Measurements from ENCODE around the gene TUBB3.
"Not testable (repeated sequence)": the region's sequence is repeated elsewhere in the genome, so short reads cannot be mapped to it uniquely, and the experiment has no call there.

TUBB3 gene

GRCh38 chr16:89922884-89923639, at the start of gene TUBB3:
Gene TUBB3, plus strand, starts transcription at chr16:89923342. Its CDS starts 60 bp downstream, at chr16:89923402.
- Histone ChIP-seq H3K9ac (ENCODE audit: low read length) (peak within 1 kb of the TSS; percentile 97), H3K9me3 (ENCODE audit: control insufficient read depth, low read length) (no peaks in the 10 kb centered on the region), H3K27me3 (replicated peaks; ENCODE audit: control insufficient read depth, insufficient read depth, low read length) (no peaks in the 10 kb centered on the region), H3K4me3 (ENCODE audit: low read length) (peak within 1 kb of the TSS; percentile 82), H3K36me3 (ENCODE audit: control insufficient read depth, insufficient read depth, low read length, severe bottlenecking) (no peaks in the 10 kb centered on the region), H3K4me1 (ENCODE audit: control insufficient read depth, insufficient read depth, low read length) (peaks cover 44% of the 10 kb centered on the region)
- DNase-seq (ENCODE audit: low read depth) = peak; percentile 93

- DNase-seq (ENCODE audit: low read depth) = peak; percentile 99
- Histone ChIP-seq H3K9ac (ENCODE audit: low read length) (peak overlapping the region; percentile 78), H3K36me3 (ENCODE audit: control insufficient read depth, insufficient read depth, low read length, severe bottlenecking) (peaks cover 23% of the 10 kb centered on the region), H3K4me1 (ENCODE audit: control insufficient read depth, insufficient read depth, low read length) (peaks cover 17% of the 10 kb centered on the region), H3K4me3 (ENCODE audit: low read length) (peak overlapping the region; percentile 90), H3K9me3 (ENCODE audit: control insufficient read depth, low read length) (no peaks in the 10 kb centered on the region), H3K27me3 (replicated peaks; ENCODE audit: control insufficient read depth, insufficient read depth, low read length) (no peaks in the 10 kb centered on the region)
These were observed 49.0 kb upstream of the TUBB3 start for GRCh38 chr16:89873972-89874689.

DNA sequence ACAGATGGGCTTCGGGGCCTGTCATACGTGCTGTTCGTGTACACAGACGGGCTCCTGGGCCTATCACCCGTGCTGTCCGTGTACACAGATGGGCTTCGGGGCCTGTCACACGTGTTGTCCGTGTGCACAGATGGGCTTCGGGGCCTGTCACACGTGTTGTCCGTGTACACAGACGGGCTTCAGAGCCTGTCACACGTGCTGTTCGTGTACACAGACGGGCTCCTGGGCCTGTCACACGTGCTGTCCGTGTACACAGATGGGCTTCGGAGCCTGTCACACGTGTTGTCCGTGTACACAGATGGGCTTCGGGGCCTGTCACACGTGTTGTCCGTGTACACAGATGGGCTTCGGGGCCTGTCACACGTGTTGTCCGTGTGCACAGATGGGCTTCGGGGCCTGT, 44.0 kb upstream of the TUBB3 start:
- H3K4me3 ChIP-seq (ENCODE audit: low read length); H3K27me3 ChIP-seq (replicated peaks; ENCODE audit: control insufficient read depth, insufficient read depth, low read length); DNase-seq (ENCODE audit: low read depth); H3K9ac ChIP-seq (ENCODE audit: low read length); H3K9me3 ChIP-seq (ENCODE audit: control insufficient read depth, low read length): not testable (repeated sequence)
- Histone ChIP-seq H3K36me3 (ENCODE audit: control insufficient read depth, insufficient read depth, low read length, severe bottlenecking) (peaks cover 63% of the 10 kb centered on the region), H3K4me1 (ENCODE audit: control insufficient read depth, insufficient read depth, low read length) (peaks cover 12% of the 10 kb centered on the region)

DNA sequence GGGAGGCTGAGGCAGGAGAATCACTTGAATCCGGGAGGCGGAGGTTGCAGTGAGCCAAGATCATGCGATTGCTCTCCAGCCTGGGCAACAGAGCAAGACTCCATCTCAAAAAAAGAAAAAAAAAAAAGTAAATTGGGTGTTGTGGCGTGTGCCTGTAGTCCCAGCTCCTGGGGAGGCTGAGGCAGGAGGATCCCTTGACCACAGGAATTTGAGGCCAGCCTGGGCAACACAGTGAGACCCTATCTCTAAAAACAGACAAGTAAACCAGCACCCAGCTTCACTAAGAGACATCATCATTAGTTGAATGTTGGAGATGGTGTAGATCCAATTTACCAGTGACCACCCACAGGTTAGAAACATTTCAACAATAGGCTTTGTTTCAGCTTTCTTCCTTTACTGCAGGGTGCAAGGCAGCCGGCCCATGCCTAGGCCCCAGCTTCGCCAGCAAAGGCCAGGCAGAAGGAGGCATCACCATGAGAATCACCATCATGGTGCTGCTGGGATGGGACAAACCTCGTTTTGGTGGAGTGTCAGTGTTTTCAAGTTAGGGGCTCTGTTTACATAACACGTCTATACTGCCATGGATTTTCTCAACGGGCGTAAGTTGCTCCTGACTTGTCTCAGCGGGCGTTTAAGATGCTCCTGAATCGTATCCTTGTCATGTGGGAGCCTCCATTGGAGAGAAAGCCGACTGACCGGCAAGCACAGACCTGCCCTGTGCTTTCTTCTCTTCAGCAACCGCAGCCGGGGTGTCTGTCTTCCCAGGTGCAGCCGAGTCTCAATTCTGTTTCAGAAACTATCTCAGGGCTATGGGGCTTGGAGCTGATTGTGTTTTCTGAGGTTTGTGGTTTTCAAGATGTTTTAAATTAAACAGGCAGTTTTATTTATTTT, 42.4 kb upstream of the TUBB3 start:
- Histone ChIP-seq H3K27me3 (replicated peaks; ENCODE audit: control insufficient read depth, insufficient read depth, low read length) (no peaks in the 10 kb centered on the region), H3K9ac (ENCODE audit: low read length) (no peak overlapping the region), H3K36me3 (ENCODE audit: control insufficient read depth, insufficient read depth, low read length, severe bottlenecking) (peaks cover 69% of the 10 kb centered on the region), H3K4me3 (ENCODE audit: low read length) (no peak overlapping the region), H3K9me3 (ENCODE audit: control insufficient read depth, low read length) (no peaks in the 10 kb centered on the region), H3K4me1 (ENCODE audit: control insufficient read depth, insufficient read depth, low read length) (peaks cover 8% of the 10 kb centered on the region)
- no peak for DNase-seq (ENCODE audit: low read depth)

- peaks cover 75% of the 10 kb centered on the region for H3K36me3 ChIP-seq (ENCODE audit: control insufficient read depth, insufficient read depth, low read length, severe bottlenecking)
- H3K27me3 ChIP-seq (replicated peaks; ENCODE audit: control insufficient read depth, insufficient read depth, low read length) = no peaks in the 10 kb centered on the region
- no peaks in the 10 kb centered on the region for H3K9me3 ChIP-seq (ENCODE audit: control insufficient read depth, low read length)
- no peak overlapping the region for H3K4me3 ChIP-seq (ENCODE audit: low read length)
- no peak for DNase-seq (ENCODE audit: low read depth)
- H3K4me1 ChIP-seq (ENCODE audit: control insufficient read depth, insufficient read depth, low read length) = peaks cover 5% of the 10 kb centered on the region
- H3K9ac ChIP-seq (ENCODE audit: low read length) = no peak overlapping the region
These were observed 41.8 kb upstream of the TUBB3 start for GRCh38 chr16:89881368-89881730.

GRCh38 chr16:89883346-89884040, 39.6 kb upstream of the TUBB3 start:
- H3K36me3 ChIP-seq (ENCODE audit: control insufficient read depth, insufficient read depth, low read length, severe bottlenecking) = peaks cover 86% of the 10 kb centered on the region

DNA sequence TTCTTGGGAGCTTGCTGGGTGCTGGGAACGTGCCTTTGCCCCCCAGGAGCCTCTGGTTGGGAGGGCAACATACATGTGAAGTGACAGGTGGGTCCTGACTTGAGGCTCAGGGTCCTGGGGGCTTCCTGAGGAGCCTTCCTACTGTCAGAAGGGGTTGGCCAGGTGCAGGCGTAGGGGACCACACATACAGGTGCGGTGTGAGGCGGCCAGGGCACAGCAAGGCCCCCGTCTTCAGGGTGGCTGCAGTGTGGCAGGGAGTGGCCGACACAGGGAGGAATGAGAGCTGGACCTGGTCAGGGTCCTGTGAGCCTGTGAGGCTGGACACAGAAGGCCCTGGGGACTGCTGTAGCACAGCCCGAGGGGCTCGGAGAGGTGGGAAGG, 39.1 kb upstream of the TUBB3 start:
- Histone ChIP-seq H3K36me3 (ENCODE audit: control insufficient read depth, insufficient read depth, low read length, severe bottlenecking) (peaks cover 80% of the 10 kb centered on the region), H3K9ac (ENCODE audit: low read length) (no peak overlapping the region), H3K4me1 (ENCODE audit: control insufficient read depth, insufficient read depth, low read length) (peaks cover 5% of the 10 kb centered on the region), H3K27me3 (replicated peaks; ENCODE audit: control insufficient read depth, insufficient read depth, low read length) (no peaks in the 10 kb centered on the region), H3K4me3 (ENCODE audit: low read length) (no peak overlapping the region), H3K9me3 (ENCODE audit: control insufficient read depth, low read length) (no peaks in the 10 kb centered on the region)
- DNase-seq (ENCODE audit: low read depth) = no peak

More at GRCh38 chr16:89883346-89884040, 39.6 kb upstream of the TUBB3 start:
- H3K4me3 ChIP-seq (ENCODE audit: low read length) = no peak overlapping the region
- peaks cover 5% of the 10 kb centered on the region for H3K4me1 ChIP-seq (ENCODE audit: control insufficient read depth, insufficient read depth, low read length)
- H3K9ac ChIP-seq (ENCODE audit: low read length) = no peak overlapping the region
- H3K27me3 ChIP-seq (replicated peaks; ENCODE audit: control insufficient read depth, insufficient read depth, low read length) = no peaks in the 10 kb centered on the region
- no peak for DNase-seq (ENCODE audit: low read depth)
- H3K9me3 ChIP-seq (ENCODE audit: control insufficient read depth, low read length) = no peaks in the 10 kb centered on the region

DNA sequence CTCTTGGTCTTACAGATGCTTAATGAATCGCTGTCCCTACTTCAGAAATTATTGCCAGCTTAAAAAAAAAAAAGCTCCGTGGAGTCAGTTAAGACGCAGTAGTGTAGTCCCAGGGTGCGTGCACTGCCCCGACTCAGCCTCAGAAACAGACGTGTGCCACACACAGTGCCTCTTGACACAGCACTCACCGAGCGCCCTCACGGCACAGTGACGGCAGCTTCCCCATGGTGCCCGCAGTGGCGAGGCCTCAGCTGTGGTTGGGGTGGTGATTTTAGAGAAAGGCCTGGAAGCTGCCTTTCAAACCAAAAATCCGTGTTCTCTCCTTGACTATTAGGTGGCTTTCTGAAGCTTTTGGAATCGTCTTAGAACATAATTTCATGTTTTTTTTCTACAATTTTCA, 35.9 kb upstream of the TUBB3 start:
- Histone ChIP-seq H3K9me3 (ENCODE audit: control insufficient read depth, low read length) (no peaks in the 10 kb centered on the region), H3K4me1 (ENCODE audit: control insufficient read depth, insufficient read depth, low read length) (peaks cover 5% of the 10 kb centered on the region), H3K4me3 (ENCODE audit: low read length) (no peak overlapping the region), H3K27me3 (replicated peaks; ENCODE audit: control insufficient read depth, insufficient read depth, low read length) (no peaks in the 10 kb centered on the region), H3K9ac (ENCODE audit: low read length) (no peak overlapping the region), H3K36me3 (ENCODE audit: control insufficient read depth, insufficient read depth, low read length, severe bottlenecking) (peaks cover 87% of the 10 kb centered on the region)
- DNase-seq (ENCODE audit: low read depth) = no peak

GRCh38 chr16:89890200-89890599, 32.9 kb upstream of the TUBB3 start:
- DNase-seq (ENCODE audit: low read depth) = no peak
- Histone ChIP-seq H3K4me3 (ENCODE audit: low read length) (no peak overlapping the region), H3K9me3 (ENCODE audit: control insufficient read depth, low read length) (no peaks in the 10 kb centered on the region), H3K36me3 (ENCODE audit: control insufficient read depth, insufficient read depth, low read length, severe bottlenecking) (peaks cover 90% of the 10 kb centered on the region), H3K27me3 (replicated peaks; ENCODE audit: control insufficient read depth, insufficient read depth, low read length) (no peaks in the 10 kb centered on the region), H3K9ac (ENCODE audit: low read length) (no peak overlapping the region), H3K4me1 (ENCODE audit: control insufficient read depth, insufficient read depth, low read length) (peaks cover 4% of the 10 kb centered on the region)

GRCh38 chr16:89890886-89891657, 32.1 kb upstream of the TUBB3 start:
- H3K4me3 ChIP-seq (ENCODE audit: low read length) = no peak overlapping the region
- no peak overlapping the region for H3K9ac ChIP-seq (ENCODE audit: low read length)
- H3K4me1 ChIP-seq (ENCODE audit: control insufficient read depth, insufficient read depth, low read length) = no peaks in the 10 kb centered on the region
- DNase-seq (ENCODE audit: low read depth) = no peak
- H3K9me3 ChIP-seq (ENCODE audit: control insufficient read depth, low read length) = no peaks in the 10 kb centered on the region
- no peaks in the 10 kb centered on the region for H3K27me3 ChIP-seq (replicated peaks; ENCODE audit: control insufficient read depth, insufficient read depth, low read length)
- peaks cover 89% of the 10 kb centered on the region for H3K36me3 ChIP-seq (ENCODE audit: control insufficient read depth, insufficient read depth, low read length, severe bottlenecking)
